ENCODE measurements around the gene OVCH2. TPM values are rescaled to one million over a fixed set of nuclear protein-coding genes. Genes with fewer than 3 reads are reported as not detected.

Gene OVCH2
- total RNA-seq, 1 experiment from 2014 or later: not detected

DNA sequence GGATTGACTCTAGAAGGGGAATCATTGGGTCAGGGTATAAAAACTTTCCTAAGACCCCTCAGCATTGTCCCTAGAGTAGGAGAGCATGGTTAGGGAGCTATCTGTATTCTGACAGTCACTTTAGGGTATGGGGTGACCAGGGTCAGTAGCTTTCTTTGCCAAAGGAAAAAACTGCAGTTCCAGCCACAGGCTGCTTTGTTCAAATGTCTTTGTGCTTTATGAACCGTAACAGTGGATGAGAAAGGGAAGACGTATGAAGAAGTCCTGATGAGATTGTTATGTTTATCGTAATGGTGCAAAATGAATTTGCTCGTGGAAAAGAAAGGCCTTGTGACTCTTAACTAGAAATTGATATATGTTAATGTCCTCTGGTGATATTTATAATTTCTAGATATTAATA is 63.0 kb downstream of the OVCH2 start:
- DNase-seq (ENCODE audit: extremely low read depth, low read depth): no peak

DNA sequence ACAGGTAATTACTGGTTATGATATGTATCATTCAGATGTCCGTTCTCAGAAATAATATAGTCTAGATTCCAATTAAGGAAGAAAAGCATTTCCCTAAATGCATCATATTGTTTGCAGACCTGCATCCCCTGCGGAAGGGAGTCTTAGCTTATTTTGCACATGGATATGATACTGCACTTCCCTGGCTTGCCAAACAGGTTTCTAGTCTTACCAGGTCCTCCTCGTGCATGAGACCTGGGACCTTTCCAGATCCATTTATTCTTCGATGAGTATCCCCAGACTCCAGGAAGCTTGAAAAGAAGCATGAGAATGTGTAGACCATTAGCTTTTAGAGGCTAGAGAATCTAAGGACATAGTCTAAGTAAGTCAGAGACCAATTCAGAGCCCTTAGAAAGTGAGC is 63.5 kb downstream of the OVCH2 start:
- no peak for DNase-seq (ENCODE audit: extremely low read depth, low read depth)

DNA sequence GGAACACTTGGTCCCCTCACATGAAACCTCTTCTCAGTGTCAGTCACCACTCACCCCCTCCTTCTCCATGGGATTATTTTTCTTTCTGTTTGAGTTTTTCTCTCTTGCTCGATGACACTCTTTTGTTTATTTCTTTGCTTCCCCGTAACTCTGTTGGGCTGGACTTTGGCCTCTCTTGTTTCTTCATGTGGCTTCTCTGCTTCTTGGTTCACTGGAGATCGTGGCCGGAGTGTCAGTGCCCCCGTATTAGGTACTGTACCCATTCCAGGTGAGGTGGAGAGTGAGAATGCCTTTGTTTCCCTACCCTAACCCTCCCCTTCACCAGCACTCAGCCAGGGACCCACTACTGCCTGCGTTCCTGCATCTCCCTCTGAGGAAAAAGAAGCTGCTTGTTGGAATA is 65.5 kb downstream of the OVCH2 start:
- DNase-seq (ENCODE audit: extremely low read depth, low read depth): no peak

DNA sequence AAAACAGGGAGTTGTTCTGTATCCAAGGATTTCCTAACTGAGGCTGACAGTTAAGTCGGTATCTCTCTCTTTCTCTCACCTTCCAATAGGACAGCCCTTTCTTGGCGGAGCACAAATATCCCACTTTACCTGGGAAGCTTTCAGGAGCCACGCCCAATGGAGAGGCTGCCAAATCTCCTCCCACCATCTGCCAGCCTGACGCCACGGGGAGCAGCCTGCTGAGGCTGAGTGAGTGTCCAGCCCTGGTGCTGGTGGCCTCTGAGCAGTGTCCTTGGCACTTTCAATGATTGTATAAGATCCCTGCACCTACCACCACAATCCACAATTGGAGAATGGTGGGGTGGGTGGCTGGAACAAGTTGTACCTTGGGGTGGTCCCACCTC is 66.6 kb downstream of the OVCH2 start:
- no peak for DNase-seq (ENCODE audit: extremely low read depth, low read depth)

Other genes starting within 250 kb of the OVCH2 start
- 0.05 TPM in 1 of 2 replicates, not detected in the other for gene OLFML1, start 221.0 kb downstream of the OVCH2 start, total RNA-seq (2014; rRNA removed; shearing (Covaris generic))
- 1.5 and 2.5 TPM in 2 replicates for gene PPFIBP2, start 192.5 kb downstream of the OVCH2 start, total RNA-seq (2014; rRNA removed; shearing (Covaris generic))
- 3.6 and 5.5 TPM in 2 replicates for gene CYB5R2, start 33.0 kb downstream of the OVCH2 start, total RNA-seq (2014; rRNA removed; shearing (Covaris generic))
- not detected in 2 replicates for gene OR5P2, start 90.5 kb upstream of the OVCH2 start, total RNA-seq (2014; rRNA removed; shearing (Covaris generic))
- gene OR5P3, start 124.4 kb upstream of the OVCH2 start, total RNA-seq (2014; rRNA removed; shearing (Covaris generic)): not detected in 2 replicates
- gene OR10A6, start 224.8 kb upstream of the OVCH2 start, total RNA-seq (2014; rRNA removed; shearing (Covaris generic)): not detected in 2 replicates
- gene OR10A3, start 235.2 kb upstream of the OVCH2 start, total RNA-seq (2014; rRNA removed; shearing (Covaris generic)): not detected in 2 replicates